ENCODE data around the gene TUBG1.

Gene TUBG1

GRCh38 chr17:42651392-42651791, 41.9 kb downstream of the TUBG1 start:
- TF ChIP-seq FOXP2 (optimal IDR thresholded peaks at IDR 0.05; ENCODE audit: borderline replicate concordance, extremely low read depth, extremely low read length, insufficient read depth), result no peak
- TF ChIP-seq TAF1 (IDR thresholded peaks at IDR 0.05; ENCODE audit: borderline replicate concordance, insufficient read depth, low read length), result no peak

- TF ChIP-seq REST (IDR thresholded peaks at IDR 0.05; ENCODE audit: insufficient read depth in 1 of 2, low read depth in 2 of 2, low read length in 2 of 2) (peak in 1 of 2 experiments; percentile 51; a peak in 1 of 4 replicates), POLR2AphosphoS5 (IDR thresholded peaks at IDR 0.05; ENCODE audit: low read depth, low read length) (peak; percentile 26; the same call in 1 of the 2 replicates), TAF1 (IDR thresholded peaks at IDR 0.05; ENCODE audit: borderline replicate concordance, insufficient read depth, low read length) (0 out of 2 replicates have a peak, but pooled peaks have one; percentile 53), FOXP2 (optimal IDR thresholded peaks at IDR 0.05; ENCODE audit: borderline replicate concordance, extremely low read depth, extremely low read length, insufficient read depth) (no peak)
These were observed 44.0 kb downstream of the TUBG1 start for GRCh38 chr17:42653179-42654124.

- TF ChIP-seq FOXP2 (optimal IDR thresholded peaks at IDR 0.05; ENCODE audit: borderline replicate concordance, extremely low read depth, extremely low read length, insufficient read depth), result no peak
- no peak for TF ChIP-seq SIN3A (IDR thresholded peaks at IDR 0.05; ENCODE audit: borderline replicate concordance, insufficient read depth, low read length)
- TF ChIP-seq POLR2AphosphoS5 (IDR thresholded peaks at IDR 0.05; ENCODE audit: low read depth, low read length), result no peak
- no peak for TF ChIP-seq TAF1 (IDR thresholded peaks at IDR 0.05; ENCODE audit: borderline replicate concordance, insufficient read depth, low read length)
- no peak for TF ChIP-seq REST (IDR thresholded peaks at IDR 0.05; ENCODE audit: insufficient read depth in 1 of 2, low read depth in 2 of 2, low read length in 2 of 2)
These were observed 46.0 kb downstream of the TUBG1 start for GRCh38 chr17:42655528-42655927.

- TF ChIP-seq TAF1 (IDR thresholded peaks at IDR 0.05; ENCODE audit: borderline replicate concordance, insufficient read depth, low read length), result no peak
- TF ChIP-seq SIN3A (IDR thresholded peaks at IDR 0.05; ENCODE audit: borderline replicate concordance, insufficient read depth, low read length), result no peak
- no peak for TF ChIP-seq REST (IDR thresholded peaks at IDR 0.05; ENCODE audit: insufficient read depth in 1 of 2, low read depth in 2 of 2, low read length in 2 of 2)
- TF ChIP-seq POLR2AphosphoS5 (IDR thresholded peaks at IDR 0.05; ENCODE audit: low read depth, low read length), result no peak
These were observed 48.5 kb downstream of the TUBG1 start for GRCh38 chr17:42657824-42658588.

- TF ChIP-seq FOXP2 (optimal IDR thresholded peaks at IDR 0.05; ENCODE audit: borderline replicate concordance, extremely low read depth, extremely low read length, insufficient read depth), result peak; percentile 59
- TF ChIP-seq SIN3A (IDR thresholded peaks at IDR 0.05; ENCODE audit: borderline replicate concordance, insufficient read depth, low read length), result 0 out of 2 replicates have a peak, but pooled peaks have one; percentile 54
- TF ChIP-seq POLR2AphosphoS5 (IDR thresholded peaks at IDR 0.05; ENCODE audit: low read depth, low read length), result peak; percentile 83
- TF ChIP-seq REST (IDR thresholded peaks at IDR 0.05; ENCODE audit: insufficient read depth in 1 of 2, low read depth in 2 of 2, low read length in 2 of 2), result peak in 1 of 2 experiments; percentile 12; a peak in 1 of 4 replicates
- peak; percentile 82; the same call in 1 of the 2 replicates for TF ChIP-seq TAF1 (IDR thresholded peaks at IDR 0.05; ENCODE audit: borderline replicate concordance, insufficient read depth, low read length)
These were observed 49.8 kb downstream of the TUBG1 start, which contains the start of gene TUBG2 for GRCh38 chr17:42659079-42659931. Gene TUBG2, plus strand, starts transcription at chr17:42659284. Its CDS starts 220 bp downstream, at chr17:42659504.

All from PFSK-1 (cell line).